Measurements from ENCODE around the gene GNAZ. TPM values are rescaled to one million over a fixed set of nuclear protein-coding genes. Genes with fewer than 3 reads are reported as not detected.
"Not testable (repeated sequence)": the region's sequence is repeated elsewhere in the genome, so short reads cannot be mapped to it uniquely, and the experiment has no call there.

GNAZ gene
- total and polyA plus RNA-seq, 12 donors, result 1.3 to 4.2 (median 2.3) TPM

GRCh38 chr22:23130697-23131096, 60.4 kb downstream of the GNAZ start:
- Histone ChIP-seq H3K36me3 (no peaks in the 10 kb centered on the region), H3K4me1 (peaks cover 0 to 11% (median 7%) of the 10 kb centered on the region in 9 donors), H3K27me3 (peaks cover 0 to 6% (median 0%) of the 10 kb centered on the region in 7 donors), H3K27ac (no peak overlapping the region), H3K9me3 (no peaks in the 10 kb centered on the region), H3K4me3 (no peak overlapping the region)
- TF ChIP-seq CTCF (IDR thresholded peaks at IDR 0.05), result no peak
- WGBS, 2 donors, result 61 to 75% methylated on average over 3 of the region's 3 CpGs
- no peak for DNase-seq
- intact Hi-C loops (cut with DNase I), result loop anchor here in 1 of 10 donors (2.0 kb wide), 1 partner anchor 172 kb away; no protein-coding TSS in a partner anchor
- no peak for ATAC-seq

DNA sequence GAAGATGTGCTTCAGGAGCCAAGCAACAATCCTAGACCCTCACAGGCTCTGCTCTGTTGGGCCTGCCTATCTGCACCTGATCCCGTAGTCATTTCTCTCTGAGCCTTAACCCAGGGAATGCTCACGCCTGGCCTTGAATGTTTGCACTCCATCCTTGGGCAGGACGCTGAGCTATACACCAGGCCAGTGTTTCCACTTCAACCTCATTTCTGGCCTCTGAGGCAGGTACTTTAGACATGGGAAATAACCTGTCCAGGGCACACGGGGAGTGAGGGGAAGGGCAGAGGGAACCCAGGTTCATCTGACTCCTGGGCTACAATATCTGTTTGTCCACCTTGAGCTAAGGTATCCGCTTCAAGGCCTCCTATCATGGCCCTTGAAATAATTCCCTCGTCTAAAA, 61.6 kb downstream of the GNAZ start:
- ATAC-seq (no peak), DNase-seq (no peak)
- intact Hi-C loops (cut with DNase I), result loop anchor here in 1 of 10 donors (2.0 kb wide), 1 partner anchor 173 kb away; no protein-coding TSS in a partner anchor
- no peaks in the 10 kb centered on the region for H3K36me3 ChIP-seq
- no peak overlapping the region for H3K4me3 ChIP-seq
- 83 to 85% methylated on average over 6 of the region's 6 CpGs for WGBS, 2 donors
- H3K27ac ChIP-seq, result no peak overlapping the region
- peaks cover 0 to 13% (median 9%) of the 10 kb centered on the region in 9 donors for H3K4me1 ChIP-seq
- H3K27me3 ChIP-seq, result peaks cover 0 to 6% (median 0%) of the 10 kb centered on the region in 7 donors
- H3K9me3 ChIP-seq, result no peaks in the 10 kb centered on the region
- TF ChIP-seq CTCF (IDR thresholded peaks at IDR 0.05), result no peak

DNA sequence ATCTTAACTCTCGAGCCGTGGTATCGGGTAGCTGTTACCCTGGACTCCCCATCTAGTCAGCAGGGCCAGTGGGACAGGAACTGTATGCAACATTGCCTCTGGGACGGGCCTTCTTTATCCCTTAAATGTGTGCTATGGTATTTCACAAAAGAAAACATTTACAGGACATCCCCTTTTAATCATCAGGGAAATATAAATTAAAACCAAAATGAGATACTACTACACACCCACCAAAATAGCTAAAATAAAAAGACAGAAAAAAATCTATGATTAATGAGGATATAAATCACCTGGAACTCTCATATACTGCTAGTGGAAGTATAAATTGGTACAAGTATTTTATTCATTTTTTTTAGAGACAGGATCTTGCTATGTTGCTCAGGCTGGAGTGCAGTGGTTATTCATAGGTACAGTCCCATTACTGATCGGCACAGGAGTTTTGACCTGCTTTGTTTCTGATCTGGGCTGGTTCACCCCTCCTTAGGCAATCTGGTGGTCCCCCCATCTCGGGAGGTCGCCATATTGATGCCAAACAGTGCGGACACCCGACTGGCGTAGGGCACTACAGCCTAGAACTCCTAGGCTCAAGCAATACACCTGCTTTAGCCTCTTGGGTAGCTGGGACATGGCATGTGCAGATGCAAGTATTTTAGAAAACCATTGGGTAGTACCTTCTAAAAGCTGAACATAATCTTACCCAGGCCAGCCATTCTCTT, 62.2 kb downstream of the GNAZ start:
- peaks cover 0 to 19% (median 9%) of the 10 kb centered on the region in 9 donors for H3K4me1 ChIP-seq
- no peak overlapping the region for H3K4me3 ChIP-seq
- TF ChIP-seq CTCF (IDR thresholded peaks at IDR 0.05), result no peak
- ATAC-seq (no peak), DNase-seq (no peak)
- H3K9me3 ChIP-seq, result no peaks in the 10 kb centered on the region
- intact Hi-C loops (cut with DNase I), result no loop called here
- peaks cover 0 to 6% (median 0%) of the 10 kb centered on the region in 7 donors for H3K27me3 ChIP-seq
- WGBS, 2 donors, result 86 to 92% methylated on average over 10 of the region's 10 CpGs
- no peaks in the 10 kb centered on the region for H3K36me3 ChIP-seq
- no peak overlapping the region for H3K27ac ChIP-seq

GRCh38 chr22:23133922-23134321, 63.6 kb downstream of the GNAZ start:
- TF ChIP-seq CTCF (IDR thresholded peaks at IDR 0.05), result no peak
- Histone ChIP-seq H3K4me3 (no peak overlapping the region), H3K4me1 (peaks cover 0 to 25% (median 4%) of the 10 kb centered on the region in 9 donors), H3K36me3 (no peaks in the 10 kb centered on the region), H3K27me3 (peaks cover 0 to 6% (median 0%) of the 10 kb centered on the region in 7 donors), H3K27ac (no peak overlapping the region), H3K9me3 (no peaks in the 10 kb centered on the region)
- no peak for DNase-seq
- no peak for ATAC-seq
- intact Hi-C loops (cut with DNase I), result no loop called here
- WGBS, 2 donors, result 87 to 92% methylated on average over 10 of the region's 10 CpGs

DNA sequence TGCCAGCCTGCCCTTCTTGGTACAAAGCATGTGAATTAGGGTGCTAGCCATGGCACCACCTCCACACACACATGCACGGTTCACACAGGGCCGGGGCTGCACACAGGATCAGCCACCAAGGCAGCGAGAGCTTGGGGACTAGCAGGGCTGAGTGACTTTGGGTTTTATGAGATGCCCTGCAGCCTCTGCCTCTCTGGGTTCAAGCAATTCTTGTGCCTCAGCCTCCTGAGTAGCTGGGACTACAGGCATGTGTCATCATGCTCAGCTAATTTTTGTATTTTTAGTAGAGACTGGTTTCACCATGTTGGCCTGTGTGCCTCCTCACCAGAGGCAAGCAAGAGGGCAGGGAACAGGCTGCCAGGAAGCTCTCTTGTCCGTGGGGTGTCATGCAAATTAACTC, 66.7 kb downstream of the GNAZ start:
- H3K27me3 ChIP-seq; DNase-seq; H3K36me3 ChIP-seq; intact Hi-C loops (cut with DNase I); H3K4me3 ChIP-seq; ATAC-seq; H3K9me3 ChIP-seq: not testable (repeated sequence)
- Histone ChIP-seq H3K27ac (peak overlapping the region in 1 of 10 donors; percentile 75), H3K4me1 (peaks cover 0 to 34% (median 11%) of the 10 kb centered on the region in 9 donors)
- 83 to 86% methylated on average over 4 of the region's 4 CpGs for WGBS, 2 donors
